Bone marrow (tissue), 2 donors: ENCODE results near the gene CNPY4.

Experiments used
- DNase-seq, 2 donors: peaks; one replicate each; lab custom pipeline; 2025; lab: John Stamatoyannopoulos, UW

The CNPY4 gene

DNA sequence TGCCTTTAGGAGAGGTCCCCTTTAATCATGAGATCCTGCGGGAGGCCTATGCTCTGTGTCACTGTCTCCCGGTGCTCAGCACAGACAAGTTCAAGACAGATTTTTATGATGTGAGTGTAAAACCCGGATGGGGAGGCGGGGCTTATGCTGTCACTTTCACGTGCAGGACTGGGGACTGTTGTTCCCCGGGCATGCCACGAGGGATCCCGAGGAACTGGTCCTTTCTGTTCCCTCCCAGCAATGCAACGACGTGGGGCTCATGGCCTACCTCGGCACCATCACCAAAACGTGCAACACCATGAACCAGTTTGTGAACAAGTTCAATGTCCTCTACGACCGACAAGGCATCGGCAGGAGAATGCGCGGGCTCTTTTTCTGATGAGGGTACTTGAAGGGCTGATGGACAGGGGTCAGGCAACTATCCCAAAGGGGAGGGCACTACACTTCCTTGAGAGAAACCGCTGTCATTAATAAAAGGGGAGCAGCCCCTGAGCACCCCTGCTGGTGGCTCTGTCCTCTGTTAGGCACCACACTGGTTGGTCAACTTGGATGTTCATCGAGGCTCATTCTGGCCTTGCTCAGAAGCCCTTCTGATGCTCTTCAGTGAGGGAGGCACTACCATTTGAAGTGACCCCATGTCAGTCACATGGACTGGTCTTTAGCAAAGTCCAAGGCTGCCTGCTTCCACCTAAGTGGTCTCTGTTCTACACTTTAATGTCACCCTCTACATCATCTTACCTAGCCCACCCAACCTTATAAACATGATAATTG, 27.8 kb upstream of the CNPY4 start:
- DNase-seq: no peak

DNA sequence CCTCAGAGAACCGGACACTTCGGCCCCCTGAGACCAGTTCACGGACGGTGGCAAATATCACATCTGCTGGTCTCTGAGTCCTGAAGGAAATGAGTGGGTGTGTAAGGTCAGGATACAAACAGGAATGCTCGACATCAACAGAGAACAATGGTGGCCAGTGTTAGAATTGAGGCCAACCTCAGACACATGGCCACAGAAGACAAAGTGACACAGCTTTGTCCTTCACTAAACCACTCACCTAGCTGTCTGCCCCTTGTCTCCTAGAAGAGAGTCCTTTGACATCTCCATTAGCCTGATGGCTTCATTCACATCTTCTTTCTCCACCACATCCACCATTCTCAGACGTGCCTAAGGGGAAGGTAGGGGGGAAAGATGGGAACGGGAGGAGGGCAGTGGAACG, 26.4 kb upstream of the CNPY4 start:
- no peak for DNase-seq

DNA sequence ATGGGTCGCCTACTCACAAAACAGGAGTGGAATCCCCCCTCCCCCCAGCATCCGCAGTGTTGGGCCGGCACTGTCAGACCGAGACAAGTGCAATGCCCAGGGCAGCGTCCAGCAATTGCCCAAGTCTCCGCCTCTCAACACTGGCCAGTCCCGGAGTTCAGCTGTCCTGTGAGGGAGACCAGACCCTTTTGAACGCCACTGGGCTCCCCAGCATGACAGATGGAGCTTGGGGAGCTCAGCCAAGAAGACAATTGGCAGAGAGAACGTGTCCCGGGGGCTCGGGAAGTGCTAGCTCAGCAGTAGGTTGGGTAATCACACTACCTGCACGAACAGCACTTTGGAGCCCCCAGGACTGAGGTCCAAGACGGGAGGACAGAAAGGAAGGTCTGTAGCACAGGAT, 25.9 kb upstream of the CNPY4 start:
- no peak for DNase-seq

DNA sequence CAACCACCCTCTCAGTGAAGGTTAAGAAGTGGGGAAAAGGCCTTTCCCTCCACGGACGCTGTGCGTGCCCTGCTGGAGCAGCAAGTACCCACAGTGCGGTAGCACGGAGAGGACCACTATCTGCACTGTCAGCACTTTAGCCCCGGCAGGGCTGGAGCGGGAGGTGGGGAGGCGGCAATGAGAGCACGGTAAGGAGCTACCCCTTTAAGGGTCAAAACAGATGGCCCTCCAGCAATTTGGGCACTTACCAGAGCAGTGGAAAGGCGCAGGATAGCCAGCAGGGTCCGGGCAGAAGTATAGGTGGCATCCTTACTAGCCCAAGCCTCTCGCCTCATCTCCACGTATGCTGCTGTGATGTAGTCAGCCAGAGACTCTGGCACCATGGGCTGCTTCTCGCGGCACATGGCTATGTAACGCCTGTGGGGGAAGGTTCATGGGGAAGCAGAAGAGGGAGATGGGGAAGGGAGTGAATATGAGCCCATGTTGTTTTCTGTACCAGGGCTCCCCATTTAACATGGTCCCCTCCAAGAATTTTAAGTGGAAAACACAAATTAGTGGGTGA, 25.4 kb upstream of the CNPY4 start:
- no peak for DNase-seq

DNA sequence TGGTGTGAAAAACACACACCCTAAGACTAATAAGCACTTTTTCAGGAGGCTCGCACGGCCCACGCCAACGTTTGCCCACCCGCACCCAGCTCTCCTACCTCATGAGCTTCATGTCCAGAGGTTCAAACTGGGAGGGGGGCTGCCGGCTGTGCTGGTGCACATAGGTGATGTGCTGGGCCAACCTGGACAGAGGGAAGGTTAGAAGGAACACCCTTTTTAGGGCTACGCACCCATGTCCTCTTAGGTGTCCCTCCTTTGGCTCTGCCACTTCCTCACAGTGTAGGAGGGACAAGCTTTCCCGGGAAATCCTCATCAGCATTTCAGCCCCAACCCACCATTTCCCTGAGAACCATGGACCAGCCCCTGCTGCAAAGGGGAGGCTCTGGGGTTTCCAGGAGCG, 24.1 kb upstream of the CNPY4 start:
- no peak for DNase-seq

DNA sequence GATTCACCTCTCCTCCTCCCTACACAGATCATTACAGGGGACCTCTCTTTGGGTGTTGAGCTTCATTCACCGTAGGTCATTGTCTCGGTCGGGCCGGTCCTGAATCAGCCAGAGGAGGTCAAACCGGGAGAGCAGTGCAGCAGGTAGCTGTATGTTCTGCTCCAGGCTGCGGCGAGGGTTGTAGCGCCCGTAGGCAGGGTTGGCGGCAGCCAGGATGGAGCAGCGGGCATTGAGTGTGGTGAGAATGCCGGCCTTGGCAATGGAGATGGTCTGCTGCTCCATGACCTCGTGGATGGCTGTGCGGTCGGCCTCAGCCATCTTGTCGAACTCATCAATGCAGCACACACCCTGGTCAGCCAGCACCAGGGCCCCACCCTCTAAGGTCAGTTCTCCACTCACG, 23.7 kb upstream of the CNPY4 start:
- no peak for DNase-seq

DNA sequence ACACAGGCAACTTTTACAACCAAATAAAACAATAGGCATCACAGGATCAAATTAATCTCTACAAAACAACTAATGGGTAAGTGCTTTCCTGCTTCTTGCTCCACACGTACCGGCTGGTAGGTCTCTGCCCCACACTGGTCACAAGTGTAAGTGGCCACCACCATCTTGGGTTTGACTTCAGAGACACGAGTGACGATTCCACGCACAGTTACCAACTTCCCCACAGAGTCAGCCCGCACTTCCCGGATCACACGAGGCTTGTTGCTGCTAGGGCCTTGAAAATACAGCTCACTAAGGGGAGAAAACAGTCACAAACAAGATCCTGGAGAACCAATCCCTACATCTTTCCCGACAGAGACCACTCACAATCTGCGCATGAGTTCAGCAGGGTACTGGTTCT, 20.5 kb upstream of the CNPY4 start:
- DNase-seq: no peak

DNA sequence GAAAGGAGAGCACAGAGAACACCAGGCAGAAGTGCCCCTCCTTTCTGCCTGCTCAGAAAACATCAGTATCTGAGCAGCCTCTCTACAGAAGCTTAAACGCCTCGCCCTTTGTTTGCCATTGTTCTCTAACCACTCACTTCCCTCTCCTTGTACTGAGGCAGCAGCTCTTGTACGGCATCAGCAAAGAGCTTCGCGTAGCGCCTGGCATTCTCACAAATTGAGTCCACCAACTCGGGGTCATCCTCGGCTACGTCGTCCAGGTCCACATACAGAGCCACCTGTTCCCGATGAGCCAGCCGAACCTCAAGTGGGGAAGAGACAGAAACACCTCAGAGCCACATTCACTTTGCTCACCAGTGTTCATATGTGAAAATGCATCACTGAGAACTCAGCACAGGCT, 20.0 kb upstream of the CNPY4 start:
- DNase-seq: no peak

DNA sequence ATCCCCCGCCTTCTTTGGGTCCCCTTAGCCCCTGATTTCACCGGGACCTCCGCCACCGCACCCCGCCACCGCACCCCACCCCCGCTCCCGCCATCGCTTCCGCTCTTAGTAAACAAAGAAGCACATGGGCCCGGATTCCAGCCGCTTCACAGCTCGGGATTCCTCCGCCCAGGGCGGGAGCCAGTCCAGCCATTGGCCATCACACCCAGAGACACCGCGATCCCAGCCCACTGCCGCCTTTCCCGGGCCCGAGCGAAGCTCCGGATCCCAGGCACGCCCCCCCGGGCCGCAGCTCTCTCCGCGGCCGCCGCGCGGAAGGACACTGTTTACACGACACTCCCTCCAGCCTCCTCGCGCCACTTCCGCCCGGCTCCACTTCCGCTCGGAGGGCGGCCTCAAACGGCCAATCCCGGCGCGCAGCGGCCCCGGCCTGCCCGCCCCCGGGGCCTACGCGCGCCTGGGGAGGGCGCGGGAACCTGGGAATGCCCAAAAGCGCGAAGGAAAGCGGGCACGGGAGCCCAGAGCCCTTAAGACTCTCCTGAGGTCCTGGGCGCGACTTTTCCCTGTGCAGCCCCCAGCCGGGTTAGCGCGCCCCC, 18.9 kb upstream of the CNPY4 start:
- peak; percentile 65 to 88 for DNase-seq

DNA sequence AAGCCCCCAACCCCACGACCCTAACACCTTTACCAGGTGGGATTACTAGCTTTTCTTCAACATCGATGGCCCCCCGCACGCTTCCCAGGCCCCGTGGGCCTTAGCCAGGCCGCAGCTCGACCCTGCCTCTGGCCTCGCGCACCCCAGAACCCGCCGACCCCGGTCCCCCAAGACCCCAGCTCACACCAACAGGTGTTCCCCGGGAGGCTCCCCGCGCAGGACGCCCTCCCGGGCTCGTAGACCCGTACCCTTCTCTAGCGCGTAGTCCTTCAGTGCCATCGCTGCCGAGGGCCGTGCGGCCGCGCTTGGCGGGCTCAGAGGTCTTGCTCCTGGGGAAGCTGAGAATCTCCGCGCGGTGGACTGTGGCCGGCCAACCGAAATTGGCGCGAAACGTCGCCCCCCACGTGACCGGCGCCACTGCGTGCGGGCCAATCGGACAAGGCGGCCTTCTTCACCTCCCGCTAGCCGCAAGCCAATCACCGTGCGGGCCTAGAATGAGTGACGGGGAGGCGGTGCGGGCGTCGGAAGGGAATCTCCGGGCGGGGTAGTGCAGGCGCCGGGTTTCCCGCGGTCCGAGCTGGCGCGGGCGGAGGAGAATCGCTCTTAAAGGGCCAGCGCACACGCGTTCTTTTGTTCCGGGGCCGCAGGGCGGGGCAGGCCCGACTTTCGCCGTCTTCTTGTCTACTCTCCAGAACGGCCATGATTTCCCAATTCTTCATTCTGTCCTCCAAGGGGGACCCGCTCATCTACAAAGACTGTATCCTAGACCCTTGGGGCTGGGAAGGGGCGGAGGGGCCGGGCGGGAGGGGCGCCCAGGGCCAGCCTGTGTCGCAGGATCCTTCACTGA, 18.2 kb upstream of the CNPY4 start, which contains the start of the genes AP4M1 and MCM7:
AP4M1 (plus strand) TSS at position 628 of the 847 bp plus-strand sequence; CDS start at position 700, 72 bp downstream.
MCM7 (minus strand) TSS at position 382 of the 847 bp plus-strand sequence; CDS start at position 279, 103 bp downstream.
- DNase-seq: peak; percentile 93 to 95

DNA sequence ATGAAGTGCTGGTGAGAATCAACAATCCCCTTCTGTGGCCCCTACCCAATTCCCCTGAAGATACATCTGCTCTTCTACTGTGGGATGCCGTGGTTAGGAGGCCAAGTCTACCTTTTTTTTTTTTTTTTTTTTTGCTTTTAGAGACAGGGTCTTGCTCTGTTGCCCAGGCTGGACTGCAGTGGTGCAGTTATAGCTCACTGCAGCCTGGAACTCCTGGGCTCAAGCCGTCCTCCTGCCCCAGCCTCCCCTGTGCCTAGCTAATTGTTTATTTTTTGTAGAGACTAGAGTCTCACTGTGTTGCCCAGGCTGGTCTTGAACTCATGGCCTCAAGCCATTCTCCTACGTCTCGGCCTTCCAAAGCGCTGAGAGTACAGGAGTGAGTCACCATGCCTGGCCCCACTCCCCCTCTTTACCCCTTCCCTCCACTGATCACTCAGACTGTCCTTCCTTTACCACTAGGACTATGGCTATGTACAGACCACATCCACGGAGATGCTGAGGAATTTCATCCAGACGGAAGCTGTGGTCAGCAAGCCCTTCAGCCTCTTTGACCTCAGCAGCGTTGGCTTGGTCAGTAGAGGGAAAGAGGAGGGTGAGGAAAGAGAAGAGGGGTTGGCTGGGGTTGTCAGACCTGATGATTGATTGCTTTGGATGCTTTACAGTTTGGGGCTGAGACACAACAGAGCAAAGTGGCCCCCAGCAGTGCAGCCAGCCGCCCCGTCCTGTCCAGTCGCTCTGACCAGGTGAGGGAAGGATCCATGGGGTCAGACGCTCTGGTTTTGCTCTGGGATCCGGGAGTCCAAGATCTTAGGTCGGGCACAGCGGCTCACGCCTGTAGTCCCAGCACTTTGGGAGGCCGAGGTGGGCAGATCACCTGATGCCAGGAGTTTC, 16.2 kb upstream of the CNPY4 start:
- no peak for DNase-seq

DNA sequence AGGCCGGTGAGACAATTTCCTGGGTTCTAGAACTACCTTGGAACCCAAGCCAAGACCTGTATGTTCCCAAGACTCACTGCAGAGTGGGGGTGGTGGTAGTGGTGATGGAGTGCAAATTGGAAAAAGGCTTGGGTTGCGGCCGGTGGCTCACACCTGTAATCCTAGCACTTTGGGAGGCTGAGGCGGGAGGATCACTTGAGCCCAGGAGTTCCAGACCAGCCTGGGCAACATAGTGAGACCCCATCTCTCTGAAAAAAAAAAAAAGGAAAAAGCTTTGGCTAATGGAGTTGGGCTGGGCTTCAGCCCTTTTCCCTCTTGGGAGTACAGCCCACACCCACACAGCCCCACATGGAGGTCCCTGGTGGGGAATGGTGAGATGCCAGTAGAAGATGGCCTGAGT, 13.9 kb upstream of the CNPY4 start:
- no peak for DNase-seq

DNA sequence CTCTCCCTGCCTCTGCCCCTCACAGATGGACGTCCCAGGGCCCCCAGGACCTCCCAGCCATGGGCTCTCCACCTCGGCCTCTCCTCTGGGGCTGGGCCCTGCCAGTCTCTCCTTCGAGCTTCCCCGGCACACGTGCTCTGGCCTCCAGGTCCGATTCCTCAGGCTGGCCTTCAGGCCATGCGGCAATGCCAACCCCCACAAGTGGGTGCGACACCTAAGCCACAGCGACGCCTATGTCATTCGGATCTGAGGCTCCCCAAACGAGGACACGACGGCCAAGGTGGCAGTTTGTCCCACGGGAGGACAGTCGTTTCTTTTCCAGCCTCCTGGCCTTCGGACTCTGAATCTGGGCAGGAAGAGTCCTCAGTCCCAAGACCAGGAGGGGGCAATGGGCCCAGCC, 12.8 kb upstream of the CNPY4 start:
- no peak for DNase-seq

DNA sequence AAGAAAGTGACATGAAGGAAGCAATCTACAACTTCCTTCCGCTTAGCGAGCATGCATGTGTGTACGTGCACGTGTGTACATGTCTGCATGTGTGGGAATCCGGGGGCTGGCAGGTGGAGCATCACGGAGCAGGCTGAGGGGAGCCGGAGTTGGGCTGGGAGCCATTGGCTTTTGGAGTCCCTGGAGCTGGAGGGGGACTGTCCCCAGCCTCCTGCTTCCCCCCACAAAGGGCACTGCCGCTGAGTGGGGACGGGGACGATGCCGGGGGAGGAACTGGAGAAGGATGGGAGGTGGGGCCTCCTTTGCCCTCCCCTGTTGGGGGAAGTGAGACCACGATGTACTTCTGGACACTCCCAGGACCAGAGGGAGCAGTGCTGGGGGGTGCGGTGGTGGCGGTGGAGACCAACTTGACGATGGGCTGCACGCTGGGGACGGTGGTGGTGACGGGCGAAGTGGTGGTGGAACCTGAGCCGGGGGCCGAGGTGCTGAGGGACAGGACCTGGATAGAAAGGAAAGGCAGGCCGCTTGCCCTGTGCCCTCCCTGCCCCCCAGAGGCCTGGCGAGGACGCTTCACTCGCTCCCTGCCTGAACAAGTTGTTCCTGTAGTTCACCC, 12.2 kb upstream of the CNPY4 start:
- DNase-seq: no peak

DNA sequence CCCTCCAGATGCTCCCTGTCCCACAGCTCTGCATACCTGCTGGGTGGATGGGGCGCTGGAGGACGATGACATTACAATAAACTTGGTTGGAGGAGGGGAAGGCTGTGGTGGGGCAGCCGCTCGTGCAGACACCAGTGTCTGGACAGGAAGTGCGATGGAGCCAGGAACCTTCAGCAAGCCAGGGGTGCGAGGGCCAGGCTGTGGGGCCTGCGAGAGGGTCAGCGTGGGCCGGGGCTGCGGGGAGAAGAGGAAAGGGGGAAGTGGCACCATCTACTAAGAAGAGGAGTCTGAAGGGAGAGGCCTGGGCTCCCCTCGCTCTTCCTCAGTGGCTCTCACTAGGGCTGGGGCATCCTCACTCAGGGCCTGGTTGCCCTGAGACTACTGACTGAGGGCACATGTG, 11.5 kb upstream of the CNPY4 start:
- no peak for DNase-seq

DNA sequence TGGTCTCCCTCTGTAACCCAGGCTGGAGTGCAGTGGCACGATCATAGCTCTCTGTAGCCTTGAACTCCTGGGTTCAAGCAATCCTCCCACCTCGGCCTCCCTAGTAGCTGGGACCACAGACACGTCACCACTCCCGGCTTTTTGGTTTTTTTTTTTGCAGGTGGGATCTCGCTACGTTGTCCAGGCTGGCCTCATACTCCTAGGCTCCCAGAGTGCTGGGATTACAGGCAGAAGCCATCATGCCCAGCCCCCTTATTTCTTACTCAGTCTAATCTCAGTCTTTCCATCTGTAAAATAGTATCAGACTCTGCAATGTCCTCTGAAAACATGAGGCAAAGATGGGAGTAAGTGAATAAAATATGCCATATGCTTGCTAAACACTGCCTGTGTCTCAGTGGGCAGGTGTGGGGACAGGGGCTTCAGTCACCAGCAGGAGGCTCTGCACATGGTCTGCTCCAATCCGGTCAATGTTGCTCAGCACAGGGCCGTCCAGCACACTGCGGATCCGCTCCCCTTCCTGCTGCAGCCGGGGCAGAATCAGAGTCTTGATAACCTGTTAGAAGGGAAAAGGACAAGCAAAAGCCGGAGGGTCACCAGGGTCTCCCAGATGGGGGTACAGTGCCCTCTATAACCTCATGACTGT, 9.8 kb upstream of the CNPY4 start:
- no peak for DNase-seq

DNA sequence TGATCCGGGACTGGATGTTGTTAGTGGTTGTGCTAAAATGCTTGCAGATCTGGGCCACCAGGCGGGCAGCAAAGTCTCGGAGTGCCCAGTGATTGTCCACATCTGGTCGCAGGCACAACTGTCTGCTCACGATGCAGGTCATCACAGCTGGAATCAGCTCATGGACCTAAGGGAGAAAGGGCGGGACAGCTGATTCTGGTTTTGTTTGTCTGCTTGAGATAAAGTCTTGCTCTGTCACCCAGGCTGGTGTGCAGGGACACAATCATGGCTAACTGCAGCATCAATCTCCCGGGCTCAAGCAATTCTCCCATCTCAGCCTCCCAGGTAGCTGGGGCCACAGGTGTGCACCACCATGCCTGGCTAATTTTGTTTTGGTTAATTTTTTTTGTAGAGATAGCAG, 8.3 kb upstream of the CNPY4 start:
- no peak for DNase-seq

DNA sequence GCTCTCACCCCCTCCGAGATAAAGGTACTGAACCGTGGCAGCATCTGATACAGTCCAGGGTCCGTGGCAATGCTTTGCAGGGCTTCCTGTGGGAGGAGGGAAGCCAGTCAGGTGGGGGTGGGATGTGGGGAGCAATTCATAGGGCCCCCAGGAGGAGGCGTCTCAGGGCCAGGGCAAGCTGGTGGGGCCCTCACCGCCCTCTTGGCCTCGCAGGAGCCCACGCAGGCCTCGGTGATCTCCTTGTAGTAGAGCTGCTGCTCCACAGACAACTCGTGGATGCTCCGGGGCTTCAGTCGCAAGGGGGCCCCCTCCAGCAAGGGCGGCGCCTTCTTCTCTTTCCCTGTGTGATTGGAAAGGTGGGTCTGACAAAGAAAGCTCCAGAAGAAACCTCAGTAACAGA, 7.5 kb upstream of the CNPY4 start:
- no peak for DNase-seq

DNA sequence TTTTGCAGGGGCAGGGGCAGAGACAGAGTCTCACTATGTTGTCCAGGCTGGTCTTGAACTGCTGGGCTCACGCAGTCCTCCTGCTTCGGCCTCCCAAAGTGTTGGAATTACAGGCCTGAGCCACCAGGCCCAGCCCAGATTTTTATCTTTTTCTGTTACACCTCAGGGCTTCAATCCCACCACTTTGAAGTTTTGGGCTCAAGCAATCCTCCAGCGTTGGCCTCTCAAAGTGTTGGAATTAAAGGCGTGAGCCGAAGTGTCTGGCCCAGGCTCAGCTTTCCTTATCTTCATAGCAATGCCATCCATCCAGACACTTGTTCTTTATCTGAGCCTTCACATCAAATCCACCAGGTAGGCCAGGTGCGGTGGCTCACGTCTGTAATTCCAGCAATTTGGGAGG, 4.4 kb upstream of the CNPY4 start:
- no peak for DNase-seq

DNA sequence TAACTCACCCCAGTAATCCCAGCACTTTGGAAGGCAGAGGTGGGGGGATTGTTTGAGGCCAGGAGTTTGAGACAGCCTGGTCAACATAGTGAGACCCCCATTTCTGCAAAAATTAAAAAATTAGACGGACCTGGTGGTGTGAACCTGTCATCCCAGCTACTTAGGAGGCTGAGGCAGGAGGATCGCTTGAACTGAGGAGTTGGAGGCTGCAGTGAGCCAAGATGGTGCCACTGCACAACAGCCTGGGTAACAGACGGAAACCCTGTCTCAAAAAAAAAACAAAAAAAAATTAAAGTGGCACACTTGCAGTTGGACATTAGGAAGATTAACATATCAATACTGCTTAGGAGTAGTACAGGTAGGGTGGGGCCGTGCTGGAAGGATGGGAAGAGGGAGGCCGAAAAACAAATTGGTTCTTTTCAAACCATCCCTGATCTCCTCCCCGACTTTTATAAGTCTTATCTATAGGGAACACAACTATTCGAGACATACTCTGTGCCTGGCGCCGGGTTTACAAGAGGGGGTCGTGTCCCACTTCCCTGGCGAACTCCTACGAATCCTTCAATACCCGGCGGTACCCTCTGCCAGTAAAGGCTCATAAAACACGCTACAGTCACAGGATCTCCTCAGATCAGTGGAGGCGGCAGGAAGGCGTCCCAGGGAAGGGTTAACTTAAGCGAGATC, 904 bp upstream of the CNPY4 start:
- DNase-seq: no peak
